Endothelial cell of umbilical vein (primary cell): ENCODE data around the gene IRF2. TPM values are rescaled to one million over a fixed set of nuclear protein-coding genes. Genes with fewer than 3 reads are reported as not detected.
A peak's percentile ranks its signal among the peaks of the same experiment; 100 is the strongest.

Experiments
- BruUV-seq: library from RNA; stranded (reverse); fragments of 400-500 nt; replicated peaks from 2 replicates; lab custom pipeline; 2021; lab: Mats Ljungman, UMichigan
- CTCF ChIA-PET: fragments of 300-600, 350-600 bp; sonication (Branson Sonifier 250); formaldehyde crosslinking; loops from one replicate; lab custom pipeline; 2021; ENCODE audit warnings: antibody characterized with exemption, inconsistent platforms; lab: Charles Lee
- POLR2A ChIA-PET: fragments of 300-600, 350-600 bp; sonication (Branson Sonifier 250); formaldehyde crosslinking; loops from one replicate; lab custom pipeline; 2021; ENCODE audit warnings: antibody characterized with exemption, inconsistent platforms; lab: Charles Lee
- DNase-seq: peaks from one replicate; pipeline ENCODE4 v3.0.0-alpha.2; 2011; ENCODE audit warnings: low read depth, low spot score
- FAIRE-seq: peaks from 2 replicates; lab custom pipeline; 2011; peaks lifted over from hg19 to GRCh38; lab: Jason Lieb, UNC
- H2AFZ ChIP-seq: 2 replicates; pipeline ENCODE4 v1.6.0; 2012; ENCODE audit warnings: low read depth, low read length, control low read depth, inconsistent platforms
- H3K27ac ChIP-seq: 2 replicates; pipeline ENCODE4 v1.5.1; 2011; ENCODE audit warnings: low read depth, mild to moderate bottlenecking, control low read depth, low read length, moderate library complexity; ENCODE audit not compliant: insufficient read depth
- H3K27me3 ChIP-seq, 2 experiments: 2 replicates each; pipeline versions ENCODE4 v1.6.0 to v1.6.1; 2011; ENCODE audit warnings: low read length in 2 of 2, mixed read lengths in 1 of 2; ENCODE audit not compliant: control insufficient read depth in 2 of 2, insufficient read depth in 2 of 2
- H3K36me3 ChIP-seq, 2 experiments: 2 replicates in 1 of 2; 3 replicates in 1 of 2; pipeline ENCODE4 v1.5.1; 2011; ENCODE audit warnings: low read length in 2 of 2, mild to moderate bottlenecking in 1 of 2, moderate library complexity in 1 of 2; ENCODE audit not compliant: control insufficient read depth in 2 of 2, insufficient read depth in 2 of 2; ENCODE audit errors: extremely low read depth in 1 of 2
- H3K4me1 ChIP-seq: 3 replicates; pipeline ENCODE4 v1.5.1; 2011; ENCODE audit warnings: mild to moderate bottlenecking, low read length; ENCODE audit not compliant: control insufficient read depth, insufficient read depth; ENCODE audit errors: extremely low read depth
- H3K4me2 ChIP-seq: 2 replicates; pipeline ENCODE4 v1.6.1; 2011; ENCODE audit warnings: low read length, control low read depth, mixed read lengths; ENCODE audit not compliant: insufficient read depth
- H3K4me3 ChIP-seq, 3 experiments: fragments of 200-600 bp in 1 of 3; sonication (generic), shearing (Covaris generic) in 1 of 3; replicated peaks in 1 of 3; 2 replicates each; pipeline ENCODE4 v1.5.1; 2011 to 2016; ENCODE audit warnings: control low read depth in 3 of 3, low read length in 3 of 3, mild to moderate bottlenecking in 2 of 3, inconsistent platforms in 1 of 3, low read depth in 1 of 3, moderate library complexity in 1 of 3; ENCODE audit not compliant: insufficient read depth in 1 of 3
- H3K79me2 ChIP-seq: 2 replicates; pipeline ENCODE4 v1.6.0; 2012; ENCODE audit warnings: low read length, inconsistent platforms; ENCODE audit not compliant: control insufficient read depth, insufficient read depth
- H3K9ac ChIP-seq: replicated peaks from 2 replicates; pipeline ENCODE3; 2011; ENCODE audit warnings: low read length, control low read depth; ENCODE audit not compliant: insufficient read depth; ENCODE audit errors: extremely low read depth
- H3K9me1 ChIP-seq: replicated peaks from 3 replicates; pipeline ENCODE4 v1.6.0; 2011; ENCODE audit warnings: mild to moderate bottlenecking, low read length; ENCODE audit not compliant: control insufficient read depth, insufficient read depth; ENCODE audit errors: extremely low read depth
- H3K9me3 ChIP-seq: replicated peaks from 2 replicates; pipeline ENCODE4 v1.5.1; 2012; ENCODE audit warnings: low read length, inconsistent platforms; ENCODE audit not compliant: control insufficient read depth, insufficient read depth
- H4K20me1 ChIP-seq: replicated peaks from 2 replicates; pipeline ENCODE3; 2011; ENCODE audit warnings: mild to moderate bottlenecking, low read length; ENCODE audit not compliant: control insufficient read depth, insufficient read depth; ENCODE audit errors: extremely low read depth
- EZH2 ChIP-seq: IDR thresholded peaks from 2 replicates; pipeline ENCODE4 v1.6.1; 2012; ENCODE audit warnings: borderline replicate concordance, low read depth, mild to moderate bottlenecking, moderate library complexity, low read length, inconsistent platforms; ENCODE audit not compliant: severe bottlenecking
- FOS ChIP-seq: IDR thresholded peaks from 2 replicates; pipeline ENCODE4 v1.6.1; 2011; ENCODE audit warnings: mild to moderate bottlenecking, low read length, moderate library complexity, borderline replicate concordance; ENCODE audit not compliant: insufficient read depth
- GATA2 ChIP-seq: IDR thresholded peaks from 2 replicates; pipeline ENCODE4 v1.7.0; 2011; ENCODE audit warnings: low read depth, mild to moderate bottlenecking, moderate library complexity, mixed read lengths, low read length; ENCODE audit not compliant: insufficient read length, insufficient read depth
- MAX ChIP-seq: IDR thresholded peaks from 2 replicates; pipeline ENCODE4 v1.6.1; 2011; ENCODE audit not compliant: insufficient read depth, insufficient read length
- MYC ChIP-seq: IDR thresholded peaks from one replicate; pipeline ENCODE4 v1.6.1; 2011; ENCODE audit warnings: mild to moderate bottlenecking, low read depth, low read length
- POLR2A ChIP-seq: IDR thresholded peaks from 2 replicates; pipeline ENCODE4 v1.6.1; 2012; ENCODE audit warnings: low read depth, mild to moderate bottlenecking, control low read depth, low read length
- POLR2AphosphoS5 ChIP-seq: IDR thresholded peaks from 2 replicates; pipeline ENCODE4 v1.6.1; 2012; ENCODE audit warnings: low read depth, mild to moderate bottlenecking, control low read depth, low read length, moderate library complexity; ENCODE audit not compliant: insufficient read depth
- dilution Hi-C: fragments of 300-500 bp; cut with MboI; formaldehyde crosslinking; loops from one replicate; pipeline ENCODE4 v1.15.0; 2019; ENCODE audit warnings: low sequenced_read_pairs; ENCODE audit not compliant: extremely low pct_ligation_motif_present
- intact Hi-C: fragments of 100-400 bp; cut with micrococcal nuclease; formaldehyde crosslinking; loops from one replicate; pipeline ENCODE4 v1.10.0; 2022
- polyA plus RNA-seq, 4 experiments: library from polyadenylated mRNA; depleted of rRNA in 3 of 4; stranded (reverse) in 3 of 4; unstranded in 1 of 4; fragments of >200 nt; gene quantifications; 2 replicates each; pipeline versions ENCODE4 v1.2.1 to v1.2.3, GENCODE V29; 2011 to 2012; ENCODE audit warnings: missing spikeins in 1 of 4
- total RNA-seq: library from RNA; stranded (reverse); gene quantifications from 2 replicates; pipeline ENCODE4 v1.2.3, GENCODE V29; 2021
- TF ChIP-seq, protein P1 (sequence below), 2 donors: IDR thresholded peaks; 1 replicate in 1 of 2; 2 replicates in 1 of 2; pipeline ENCODE4 v1.5.1; 2011; ENCODE audit warnings: low read length in 2 of 2, mild to moderate bottlenecking in 2 of 2, moderate library complexity in 2 of 2, control low read depth in 1 of 2, inconsistent platforms in 1 of 2, low read depth in 1 of 2; ENCODE audit not compliant: insufficient read depth in 1 of 2; ENCODE audit errors: extremely low read depth in 1 of 2

IRF2 gene
- total and polyA plus RNA-seq, 2 donors (not counting 3 experiments of a cell fraction or from before 2014, with no cell fraction given), result 26.9 to 27.6 TPM

DNA sequence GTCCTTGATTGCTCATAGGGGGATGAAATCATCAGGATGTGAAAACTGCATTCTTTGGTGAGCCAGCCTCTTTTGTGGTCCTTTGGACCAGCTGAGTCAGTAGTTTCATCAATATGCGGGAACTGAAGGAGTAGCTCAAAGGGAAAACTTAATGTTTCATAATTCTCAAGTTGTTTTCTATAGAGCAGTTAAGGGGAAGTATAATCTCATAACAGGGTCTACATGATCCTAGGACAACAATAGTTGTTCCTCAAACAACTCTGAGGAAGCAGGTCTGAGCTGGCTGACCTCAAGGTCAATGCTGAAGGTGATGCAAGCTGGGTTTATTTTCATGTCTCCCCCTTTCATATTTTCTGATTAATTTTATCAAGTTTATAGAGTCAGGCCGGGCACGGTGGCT, 36.1 kb upstream of the IRF2 start:
- no peaks in the 10 kb centered on the region for H3K9me3 ChIP-seq
- peak; percentile 8 for DNase-seq
- dilution Hi-C loops (no loop called here), intact Hi-C loops (no loop called here)
- no peaks in the 10 kb centered on the region for H3K27me3 ChIP-seq
- no peaks in the 10 kb centered on the region for H3K9me1 ChIP-seq
- H3K36me3 ChIP-seq, result no peaks in the 10 kb centered on the region
- H3K27ac ChIP-seq, result no peak overlapping the region
- FAIRE-seq, result no peak
- H3K4me3 ChIP-seq, result no peak overlapping the region
- H3K4me1 ChIP-seq, result peaks cover 4% of the 10 kb centered on the region
- peak; percentile 31 for TF ChIP-seq FOS
- TF ChIP-seq, protein P1, sequence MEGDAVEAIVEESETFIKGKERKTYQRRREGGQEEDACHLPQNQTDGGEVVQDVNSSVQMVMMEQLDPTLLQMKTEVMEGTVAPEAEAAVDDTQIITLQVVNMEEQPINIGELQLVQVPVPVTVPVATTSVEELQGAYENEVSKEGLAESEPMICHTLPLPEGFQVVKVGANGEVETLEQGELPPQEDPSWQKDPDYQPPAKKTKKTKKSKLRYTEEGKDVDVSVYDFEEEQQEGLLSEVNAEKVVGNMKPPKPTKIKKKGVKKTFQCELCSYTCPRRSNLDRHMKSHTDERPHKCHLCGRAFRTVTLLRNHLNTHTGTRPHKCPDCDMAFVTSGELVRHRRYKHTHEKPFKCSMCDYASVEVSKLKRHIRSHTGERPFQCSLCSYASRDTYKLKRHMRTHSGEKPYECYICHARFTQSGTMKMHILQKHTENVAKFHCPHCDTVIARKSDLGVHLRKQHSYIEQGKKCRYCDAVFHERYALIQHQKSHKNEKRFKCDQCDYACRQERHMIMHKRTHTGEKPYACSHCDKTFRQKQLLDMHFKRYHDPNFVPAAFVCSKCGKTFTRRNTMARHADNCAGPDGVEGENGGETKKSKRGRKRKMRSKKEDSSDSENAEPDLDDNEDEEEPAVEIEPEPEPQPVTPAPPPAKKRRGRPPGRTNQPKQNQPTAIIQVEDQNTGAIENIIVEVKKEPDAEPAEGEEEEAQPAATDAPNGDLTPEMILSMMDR (IDR thresholded peaks at IDR 0.05; ENCODE audit: extremely low read depth in 1 of 2, insufficient read depth in 1 of 2, low read depth in 1 of 2, low read length in 2 of 2), result no peak
- no peak for TF ChIP-seq POLR2AphosphoS5
- no peak for TF ChIP-seq POLR2A
- no peak for TF ChIP-seq MAX
- no peak for TF ChIP-seq GATA2
- TF ChIP-seq EZH2, result no peak
- no peak for TF ChIP-seq MYC
- ChIA-PET CTCF (interaction anchor here (0.7 kb wide), 1 partner anchor 9 kb away, joined by 3 read pairs; no protein-coding TSS in a partner anchor), POLR2A (no interaction called here)
- no peak overlapping the region for H3K4me2 ChIP-seq
- BruUV-seq, result no TSS peak
- no peak overlapping the region for H3K9ac ChIP-seq
- H2AFZ ChIP-seq, result no peak overlapping the region
- no peaks in the 10 kb centered on the region for H4K20me1 ChIP-seq
- H3K79me2 ChIP-seq, result no peaks in the 10 kb centered on the region
